Ishikawa (cell line): ENCODE data around the gene UBN2.

Source experiments
- CEBPB ChIP-seq: IDR thresholded peaks from 2 replicates; pipeline ENCODE4 v1.6.1; 2012
- CREB1 ChIP-seq: IDR thresholded peaks from 2 replicates; pipeline ENCODE4 v1.6.1; 2012; ENCODE audit warnings: low read depth
- EGR1 ChIP-seq: IDR thresholded peaks from 2 replicates; pipeline ENCODE4 v1.6.1; 2012
- EP300 ChIP-seq: IDR thresholded peaks from 2 replicates; pipeline ENCODE4 v1.6.1; 2012; ENCODE audit warnings: borderline replicate concordance
- FOXM1 ChIP-seq: IDR thresholded peaks from 2 replicates; pipeline ENCODE4 v1.6.1; 2012; ENCODE audit warnings: low read depth, borderline replicate concordance
- MAX ChIP-seq: IDR thresholded peaks from 2 replicates; pipeline ENCODE4 v1.6.1; 2012
- NFIC ChIP-seq: IDR thresholded peaks from 2 replicates; pipeline ENCODE4 v1.6.1; 2012
- RAD21 ChIP-seq: IDR thresholded peaks from 2 replicates; pipeline ENCODE4 v1.6.1; 2012; ENCODE audit warnings: low read depth
- REST ChIP-seq: IDR thresholded peaks from 2 replicates; pipeline ENCODE4 v1.6.1; 2012; ENCODE audit warnings: low read depth, mild to moderate bottlenecking
- TAF1 ChIP-seq: IDR thresholded peaks from 2 replicates; pipeline ENCODE4 v1.6.1; 2012; ENCODE audit warnings: low read depth, mild to moderate bottlenecking
- TCF12 ChIP-seq: IDR thresholded peaks from 2 replicates; pipeline ENCODE4 v1.6.1; 2012; ENCODE audit warnings: low read depth
- TEAD4 ChIP-seq: IDR thresholded peaks from 2 replicates; pipeline ENCODE4 v1.6.1; 2012
- USF1 ChIP-seq: IDR thresholded peaks from 2 replicates; pipeline ENCODE4 v1.6.1; 2012
- YY1 ChIP-seq: IDR thresholded peaks from 2 replicates; pipeline ENCODE4 v1.6.1; 2012; ENCODE audit warnings: low read depth
- ZBTB7A ChIP-seq: IDR thresholded peaks from 2 replicates; pipeline ENCODE4 v1.6.1; 2012; ENCODE audit warnings: low read depth

The UBN2 gene

GRCh38 chr7:139231513-139232376 is 708 bp downstream of the UBN2 start:
- TF ChIP-seq TEAD4 (no peak), RAD21 (no peak), CREB1 (no peak), USF1 (no peak)

- peak; percentile 69 for TF ChIP-seq CEBPB
- TF ChIP-seq MAX, result no peak
- TF ChIP-seq EP300, result no peak
Measured at GRCh38 chr7:139232377-139232717, 1.3 kb downstream of the UBN2 start.

- TF ChIP-seq EGR1 (no peak), TCF12 (no peak), EP300 (no peak), CEBPB (no peak), RAD21 (no peak), FOXM1 (no peak), REST (no peak), TEAD4 (no peak), ZBTB7A (no peak), NFIC (no peak), YY1 (no peak), TAF1 (no peak), CREB1 (no peak), USF1 (no peak), MAX (no peak)
Measured at GRCh38 chr7:139232904-139233303, 1.9 kb downstream of the UBN2 start.

GRCh38 chr7:139241258-139241657 is 10.2 kb downstream of the UBN2 start:
- TF ChIP-seq TAF1, result no peak
- TF ChIP-seq FOXM1, result no peak
- no peak for TF ChIP-seq EP300
- no peak for TF ChIP-seq RAD21
- TF ChIP-seq TEAD4, result no peak
- TF ChIP-seq USF1, result no peak
- no peak for TF ChIP-seq CEBPB
- TF ChIP-seq TCF12, result no peak
- no peak for TF ChIP-seq REST
- no peak for TF ChIP-seq ZBTB7A
- TF ChIP-seq NFIC, result no peak
- no peak for TF ChIP-seq YY1
- no peak for TF ChIP-seq MAX
- TF ChIP-seq EGR1, result no peak
- TF ChIP-seq CREB1, result no peak

GRCh38 chr7:139242741-139243281 is 11.8 kb downstream of the UBN2 start:
- TF ChIP-seq FOXM1 (no peak), TEAD4 (no peak), MAX (no peak), ZBTB7A (no peak), EGR1 (no peak), TAF1 (no peak), CREB1 (no peak), REST (no peak), USF1 (no peak), CEBPB (no peak), NFIC (no peak), TCF12 (no peak)
